Smooth muscle cell (in vitro differentiated cells): ENCODE measurements around the gene MEIS2. TPM values are rescaled to one million over a fixed set of nuclear protein-coding genes. Genes with fewer than 3 reads are reported as not detected.

Experiments used
- DNase-seq: peaks from one replicate; lab custom pipeline; 2025; ENCODE audit not compliant: unreplicated experiment; lab: John Stamatoyannopoulos, UW
- H2AFZ ChIP-seq: fragments of 200-600 bp; sonication (generic); 2 replicates; pipeline ENCODE4 v1.6.0; 2016; ENCODE audit warnings: antibody characterized with exemption, low read depth, mild to moderate bottlenecking
- H3F3A ChIP-seq: fragments of 200-600 bp; sonication (generic); 2 replicates; pipeline ENCODE4 v1.6.0; 2017; ENCODE audit warnings: antibody characterized with exemption, low read depth
- H3K27ac ChIP-seq: fragments of 200-600 bp; sonication (generic); 2 replicates; pipeline ENCODE4 v1.5.1; 2016; ENCODE audit warnings: low read depth, mild to moderate bottlenecking
- H3K27me3 ChIP-seq: fragments of 200-600 bp; sonication (generic); 2 replicates; pipeline ENCODE4 v1.6.1; 2016; ENCODE audit warnings: low read depth, mild to moderate bottlenecking
- H3K36me3 ChIP-seq: fragments of 200-600 bp; sonication (generic); 2 replicates; pipeline ENCODE4 v1.5.1; 2016; ENCODE audit warnings: low read depth
- H3K4me1 ChIP-seq: fragments of 200-600 bp; sonication (generic); 2 replicates; pipeline ENCODE4 v1.5.1; 2016; ENCODE audit warnings: low read depth
- H3K4me2 ChIP-seq: fragments of 200-600 bp; sonication (generic); 2 replicates; pipeline ENCODE4 v1.6.0; 2016; ENCODE audit warnings: mild to moderate bottlenecking
- H3K4me3 ChIP-seq: fragments of 200-600 bp; sonication (generic); 2 replicates; pipeline ENCODE4 v1.5.1; 2016; ENCODE audit warnings: mild to moderate bottlenecking
- H3K79me2 ChIP-seq: fragments of 200-600 bp; sonication (generic); 2 replicates; pipeline ENCODE4 v1.6.0; 2016; ENCODE audit warnings: low read depth, mild to moderate bottlenecking
- H3K9ac ChIP-seq: fragments of 200-600 bp; sonication (generic); 2 replicates; pipeline ENCODE4 v1.6.0; 2016; ENCODE audit warnings: low read depth
- H3K9me3 ChIP-seq: fragments of 200-600 bp; sonication (generic); replicated peaks from 2 replicates; pipeline ENCODE4 v1.5.1; 2016; ENCODE audit warnings: low read depth
- H4K20me1 ChIP-seq: fragments of 200-600 bp; sonication (generic); 2 replicates; pipeline ENCODE4 v1.6.0; 2016; ENCODE audit warnings: low read depth
- CTCF ChIP-seq: fragments of 200-600 bp; sonication (generic); IDR thresholded peaks from 2 replicates; pipeline ENCODE4 v1.5.1; 2017; ENCODE audit warnings: borderline replicate concordance, mild to moderate bottlenecking, antibody characterized with exemption; ENCODE audit not compliant: insufficient read depth, poor library complexity, severe bottlenecking
- WGBS: methylation state at CpG from one replicate; pipeline ENCODE4 v1.1.7; 2016; ENCODE audit warnings: low lambda C conversion rate; 5-methylcytosine and 5-hydroxymethylcytosine counted together
- polyA plus RNA-seq: library from polyadenylated mRNA; unstranded; fragments of >200 nt; fragmentation: Nextera tagmentation; extraction: Ambion mirVana; gene quantifications from 2 replicates; pipeline ENCODE4 v1.2.1, GENCODE V29; 2016
- total RNA-seq: library from RNA; depleted of rRNA; stranded (reverse); fragments of >200 nt; gene quantifications from 2 replicates; pipeline ENCODE4 v1.2.3, GENCODE V29; 2014

The MEIS2 gene
- total and polyA plus RNA-seq, 2 experiments from 2014 or later, result 13.0 to 33.4 TPM

GRCh38 chr15:37095770-37096557, 4.4 kb downstream of the MEIS2 start:
- Histone ChIP-seq H2AFZ (peak overlapping the region; percentile 67), H3K4me3 (peak overlapping the region; percentile 96), H4K20me1 (peaks cover 39% of the 10 kb centered on the region), H3K27ac (peak overlapping the region; percentile 87), H3K36me3 (peaks cover 5% of the 10 kb centered on the region), H3K9ac (peak overlapping the region; percentile 86), H3K79me2 (peaks cover 82% of the 10 kb centered on the region), H3K4me2 (peak overlapping the region; percentile 99), H3K27me3 (no peaks in the 10 kb centered on the region), H3K4me1 (peaks cover 33% of the 10 kb centered on the region), H3F3A (peaks cover 20% of the 10 kb centered on the region), H3K9me3 (no peaks in the 10 kb centered on the region)
- 5% methylated on average over 32 of the region's 32 CpGs for WGBS
- TF ChIP-seq CTCF, result no peak
- no peak for DNase-seq

- H3K36me3 ChIP-seq, result peaks cover 5% of the 10 kb centered on the region
- 7% methylated on average over 35 of the region's 36 CpGs for WGBS
- peaks cover 17% of the 10 kb centered on the region for H3F3A ChIP-seq
- H3K79me2 ChIP-seq, result peaks cover 90% of the 10 kb centered on the region
- no peak for DNase-seq
- H3K4me2 ChIP-seq, result peak overlapping the region; percentile 99
- H3K4me1 ChIP-seq, result peaks cover 33% of the 10 kb centered on the region
- peaks cover 45% of the 10 kb centered on the region for H4K20me1 ChIP-seq
- no peak for TF ChIP-seq CTCF
- peak overlapping the region; percentile 87 for H3K27ac ChIP-seq
- H3K27me3 ChIP-seq, result no peaks in the 10 kb centered on the region
- H3K9ac ChIP-seq, result peak overlapping the region; percentile 86
- H2AFZ ChIP-seq, result peak overlapping the region; percentile 67
- peak overlapping the region; percentile 96 for H3K4me3 ChIP-seq
- H3K9me3 ChIP-seq, result no peaks in the 10 kb centered on the region
These were observed 5.2 kb downstream of the MEIS2 start for GRCh38 chr15:37094915-37095711.

GRCh38 chr15:37094333-37094914, 5.9 kb downstream of the MEIS2 start:
- Histone ChIP-seq H3K79me2 (peaks cover 90% of the 10 kb centered on the region), H3K4me2 (peak overlapping the region; percentile 99), H3F3A (peaks cover 12% of the 10 kb centered on the region), H2AFZ (no peak overlapping the region), H3K9ac (peak overlapping the region; percentile 4), H3K27me3 (no peaks in the 10 kb centered on the region), H3K4me1 (peaks cover 33% of the 10 kb centered on the region), H3K4me3 (peak overlapping the region; percentile 96), H3K36me3 (peaks cover 8% of the 10 kb centered on the region), H4K20me1 (peaks cover 49% of the 10 kb centered on the region), H3K27ac (peak overlapping the region; percentile 87), H3K9me3 (no peaks in the 10 kb centered on the region)
- 29% methylated on average over 7 of the region's 7 CpGs for WGBS
- no peak for TF ChIP-seq CTCF
- no peak for DNase-seq
